HepG2 (cell line): ENCODE data around the gene CAMTA2. TPM values are rescaled to one million over a fixed set of nuclear protein-coding genes. Genes with fewer than 3 reads are reported as not detected.

Experiments used
- CBX1 ChIP-seq: IDR thresholded peaks from one replicate; pipeline ENCODE4 v1.6.1; 2016; ENCODE audit warnings: antibody characterized with exemption, low read depth
- CEBPZ ChIP-seq: IDR thresholded peaks from 2 replicates; pipeline ENCODE4 v1.6.1; 2012; ENCODE audit warnings: low read length, improper control_type of control experiment
- CREM ChIP-seq, 2 experiments: sonication (generic) in 1 of 2; formaldehyde crosslinking in 1 of 2; IDR thresholded peaks; 2 replicates each; pipeline versions ENCODE4 v1.4.0 to v1.6.1; 2016 to 2020; ENCODE audit warnings: antibody characterized with exemption in 1 of 2, mild to moderate bottlenecking in 1 of 2, missing genetic modification reagents in 1 of 2
- FOXA3 ChIP-seq: IDR thresholded peaks from 2 replicates; pipeline ENCODE4 v1.6.1; 2016; ENCODE audit warnings: missing genetic modification reagents, missing compliant biosample characterization
- KMT2A ChIP-seq: sonication (generic); formaldehyde crosslinking; IDR thresholded peaks from 2 replicates; pipeline ENCODE4 v1.4.0; 2020; ENCODE audit warnings: missing genetic modification reagents
- NR2C2 ChIP-seq: sonication (generic); formaldehyde crosslinking; IDR thresholded peaks from 2 replicates; pipeline ENCODE4 v1.4.0; 2020; ENCODE audit warnings: missing genetic modification reagents, mild to moderate bottlenecking, moderate library complexity, borderline replicate concordance
- PBX3 ChIP-seq: sonication (generic); formaldehyde crosslinking; IDR thresholded peaks from 2 replicates; pipeline ENCODE4 v1.8.1; 2023; ENCODE audit warnings: missing genetic modification reagents, inconsistent platforms, borderline replicate concordance
- PRMT3 ChIP-seq: sonication (generic); formaldehyde crosslinking; IDR thresholded peaks from 2 replicates; pipeline ENCODE4 v1.8.1; 2022; ENCODE audit warnings: low read depth, mild to moderate bottlenecking, moderate library complexity, missing genetic modification reagents, borderline replicate concordance
- RXRB ChIP-seq: IDR thresholded peaks from 2 replicates; pipeline ENCODE4 v1.6.1; 2016; ENCODE audit warnings: borderline replicate concordance, missing genetic modification reagents, missing compliant biosample characterization
- TP53 ChIP-seq: sonication (generic); formaldehyde crosslinking; conservative IDR thresholded peaks from 2 replicates; pipeline ENCODE4 v1.4.0; 2020; ENCODE audit warnings: missing genetic modification reagents
- TRIM24 ChIP-seq: sonication (generic); formaldehyde crosslinking; IDR thresholded peaks from 2 replicates; pipeline ENCODE4 v1.8.0; 2022; ENCODE audit warnings: mild to moderate bottlenecking, missing genetic modification reagents
- ZBTB7B ChIP-seq: sonication (generic); formaldehyde crosslinking; IDR thresholded peaks from 2 replicates; pipeline ENCODE4 v1.4.0; 2020; ENCODE audit warnings: missing genetic modification reagents
- ZNF296 ChIP-seq: sonication (generic); formaldehyde crosslinking; conservative IDR thresholded peaks from 2 replicates; pipeline ENCODE4 v1.5.0; 2020; ENCODE audit warnings: mild to moderate bottlenecking, missing genetic modification reagents
- ZNF30 ChIP-seq: sonication (generic); formaldehyde crosslinking; IDR thresholded peaks from 2 replicates; pipeline ENCODE4 v1.5.0; 2020; ENCODE audit warnings: mild to moderate bottlenecking, missing genetic modification reagents
- ZNF317 ChIP-seq: sonication (generic); formaldehyde crosslinking; IDR thresholded peaks from 2 replicates; pipeline ENCODE4 v1.5.0; 2020; ENCODE audit warnings: mild to moderate bottlenecking, missing genetic modification reagents
- ZNF543 ChIP-seq: sonication (generic); formaldehyde crosslinking; IDR thresholded peaks from 2 replicates; pipeline ENCODE4 v1.4.0; 2020; ENCODE audit warnings: mild to moderate bottlenecking, missing genetic modification reagents
- ZNF800 ChIP-seq: sonication (generic); formaldehyde crosslinking; IDR thresholded peaks from 2 replicates; pipeline ENCODE4 v1.4.0; 2020; ENCODE audit warnings: missing genetic modification reagents
- ZNF891 ChIP-seq: sonication (generic); formaldehyde crosslinking; IDR thresholded peaks from 2 replicates; pipeline ENCODE4 v1.5.0; 2020; ENCODE audit warnings: mild to moderate bottlenecking, missing genetic modification reagents
- ZSCAN22 ChIP-seq: sonication (generic); formaldehyde crosslinking; IDR thresholded peaks from 2 replicates; pipeline ENCODE4 v1.4.0; 2020; ENCODE audit warnings: mild to moderate bottlenecking, missing genetic modification reagents
- ZSCAN30 ChIP-seq: sonication (generic); formaldehyde crosslinking; IDR thresholded peaks from 2 replicates; pipeline ENCODE4 v1.5.0; 2020; ENCODE audit warnings: mild to moderate bottlenecking, missing genetic modification reagents
- polyA plus RNA-seq, 8 experiments: library from polyadenylated mRNA; depleted of rRNA in 3 of 8; stranded (reverse) in 7 of 8; unstranded in 1 of 8; fragments of >200 nt; fragmentation: Illumina TruSeq in 4 of 8; extraction: Trizol in 4 of 8; gene quantifications; 2 replicates each; pipeline versions ENCODE4 v1.2.1 to v1.2.3, GENCODE V29; 2011 to 2016; ENCODE audit warnings: low read depth in 4 of 8, missing spikeins in 1 of 8, mixed read lengths in 1 of 8; ENCODE audit not compliant: insufficient read depth in 1 of 8
- total RNA-seq, 5 experiments: library from RNA; depleted of rRNA; stranded (reverse); fragments of >200 nt; fragmentation: Illumina TruSeq; extraction: Trizol; gene quantifications; 2 replicates each; pipeline ENCODE4 v1.2.3, GENCODE V29; 2016; ENCODE audit warnings: low read depth in 1 of 5
- TF ChIP-seq, protein P1 (sequence below): IDR thresholded peaks from 2 replicates; pipeline ENCODE4 v1.6.1; 2016; ENCODE audit warnings: mild to moderate bottlenecking, missing biosample characterization, missing genetic modification reagents
- TF ChIP-seq, protein P2 (sequence below): sonication (generic); formaldehyde crosslinking; IDR thresholded peaks from 2 replicates; pipeline ENCODE4 v1.5.0; 2020; ENCODE audit warnings: missing genetic modification reagents

CAMTA2 gene
- total and polyA plus RNA-seq, 2 of the 13 experiments (the other 11 are each of a cell fraction or from before 2014, with no cell fraction given), result 4.1 to 7.1 TPM

GRCh38 chr17:4966844-4967538, 20.5 kb downstream of the CAMTA2 start (continued):
- TF ChIP-seq KMT2A (CRISPR knock-in tag) (peak; percentile 15; the same call in 1 of the 2 replicates), ZNF296 (0 out of 2 replicates have a peak, but pooled peaks have one; percentile 63), CBX1 (peak; percentile 7), CREM (IDR thresholded peaks at IDR 0.05) (peak; percentile 77), CREM (CRISPR knock-in tag; IDR thresholded peaks at IDR 0.05) (no peak), ZBTB7B (CRISPR knock-in tag) (no peak), TP53 (CRISPR knock-in tag) (no peak), ZNF891 (CRISPR knock-in tag) (0 out of 2 replicates have a peak, but pooled peaks have one; percentile 72), TRIM24 (CRISPR knock-in tag) (no peak), ZSCAN30 (CRISPR knock-in tag) (no peak), PRMT3 (no peak), RXRB (CRISPR knock-in tag) (peak; percentile 31; the same call in 1 of the 2 replicates), ZSCAN22 (no peak), ZNF317 (no peak), ZNF543 (CRISPR knock-in tag) (peak; percentile 82; the same call in 1 of the 2 replicates), CEBPZ (peak; percentile 93), FOXA3 (CRISPR knock-in tag) (0 out of 2 replicates have a peak, but pooled peaks have one; percentile 6), NR2C2 (CRISPR knock-in tag) (peak; percentile 46; the same call in 1 of the 2 replicates), ZNF800 (0 out of 2 replicates have a peak, but pooled peaks have one; percentile 18), ZNF30 (CRISPR knock-in tag) (no peak), PBX3 (CRISPR knock-in tag) (peak; percentile 83; the same call in 1 of the 2 replicates)
- TF ChIP-seq, protein P1, sequence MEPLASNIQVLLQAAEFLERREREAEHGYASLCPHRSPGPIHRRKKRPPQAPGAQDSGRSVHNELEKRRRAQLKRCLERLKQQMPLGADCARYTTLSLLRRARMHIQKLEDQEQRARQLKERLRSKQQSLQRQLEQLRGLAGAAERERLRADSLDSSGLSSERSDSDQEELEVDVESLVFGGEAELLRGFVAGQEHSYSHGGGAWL (CRISPR knock-in tag), result 0 out of 2 replicates have a peak, but pooled peaks have one; percentile 35
- TF ChIP-seq, protein P2, sequence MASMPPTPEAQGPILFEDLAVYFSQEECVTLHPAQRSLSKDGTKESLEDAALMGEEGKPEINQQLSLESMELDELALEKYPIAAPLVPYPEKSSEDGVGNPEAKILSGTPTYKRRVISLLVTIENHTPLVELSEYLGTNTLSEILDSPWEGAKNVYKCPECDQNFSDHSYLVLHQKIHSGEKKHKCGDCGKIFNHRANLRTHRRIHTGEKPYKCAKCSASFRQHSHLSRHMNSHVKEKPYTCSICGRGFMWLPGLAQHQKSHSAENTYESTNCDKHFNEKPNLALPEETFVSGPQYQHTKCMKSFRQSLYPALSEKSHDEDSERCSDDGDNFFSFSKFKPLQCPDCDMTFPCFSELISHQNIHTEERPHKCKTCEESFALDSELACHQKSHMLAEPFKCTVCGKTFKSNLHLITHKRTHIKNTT (CRISPR knock-in tag), result no peak
